ENCODE results near the gene HBM. TPM values are rescaled to one million over a fixed set of nuclear protein-coding genes. Genes with fewer than 3 reads are reported as not detected.
"Not testable (repeated sequence)": the region's sequence is repeated elsewhere in the genome, so short reads cannot be mapped to it uniquely, and the experiment has no call there.

Gene HBM
- total RNA-seq, 2 donors from 2014 or later: not detected

GRCh38 chr16:170788-171187, 5.0 kb downstream of the HBM start:
- 89% methylated on average over 1 of the region's 1 CpG for WGBS
- TF ChIP-seq CTCF (IDR thresholded peaks at IDR 0.05) (no peak), POLR2A (IDR thresholded peaks at IDR 0.05) (no peak), POLR2AphosphoS5 (IDR thresholded peaks at IDR 0.05) (no peak)
- peaks cover 29% of the 10 kb centered on the region for H3K27me3 ChIP-seq (replicated peaks; ENCODE audit: insufficient read depth)

GRCh38 chr16:172374-172941, 6.7 kb downstream of the HBM start, which contains the start of gene HBA2:
Gene HBA2, plus strand, starts transcription at chr16:172876. Its CDS starts 37 bp downstream, at chr16:172913.
- intact Hi-C loops (cut with DNase I); H3K4me3 ChIP-seq; H3K9me3 ChIP-seq; H3K4me1 ChIP-seq (replicated peaks); DNase-seq (ENCODE audit: low spot score); H3K27ac ChIP-seq; H3K36me3 ChIP-seq: not testable (repeated sequence)
- peaks cover 19% of the 10 kb centered on the region for H3K27me3 ChIP-seq (replicated peaks; ENCODE audit: insufficient read depth)
- WGBS: no CpG with 5 or more reads among the region's 74 CpGs

More at GRCh38 chr16:170788-171187, 5.0 kb downstream of the HBM start:
- H3K27ac ChIP-seq: no peak overlapping the region
- H3K4me1 ChIP-seq (replicated peaks): peaks cover 7% of the 10 kb centered on the region
- H3K36me3 ChIP-seq: no peaks in the 10 kb centered on the region
- H3K4me3 ChIP-seq: no peak overlapping the region
- DNase-seq (ENCODE audit: low spot score): no peak
- intact Hi-C loops (cut with DNase I): no loop called here
- H3K9me3 ChIP-seq: no peaks in the 10 kb centered on the region

GRCh38 chr16:173211-173854, 7.6 kb downstream of the HBM start:
- H3K4me3 ChIP-seq; H3K4me1 ChIP-seq (replicated peaks); H3K36me3 ChIP-seq; intact Hi-C loops (cut with DNase I); DNase-seq (ENCODE audit: low spot score); H3K27ac ChIP-seq; H3K9me3 ChIP-seq: not testable (repeated sequence)
- peaks cover 20% of the 10 kb centered on the region for H3K27me3 ChIP-seq (replicated peaks; ENCODE audit: insufficient read depth)
- 3% methylated on average over 12 of the region's 44 CpGs for WGBS

- DNase-seq (ENCODE audit: low spot score); H3K27ac ChIP-seq; intact Hi-C loops (cut with DNase I); H3K36me3 ChIP-seq; H3K9me3 ChIP-seq; H3K4me3 ChIP-seq; H3K4me1 ChIP-seq (replicated peaks): not testable (repeated sequence)
- peaks cover 15% of the 10 kb centered on the region for H3K27me3 ChIP-seq (replicated peaks; ENCODE audit: insufficient read depth)
- WGBS: 9% methylated on average over 6 of the region's 13 CpGs
These were observed 8.4 kb downstream of the HBM start for GRCh38 chr16:173928-174769.

GRCh38 chr16:175011-175949, 9.5 kb downstream of the HBM start:
- WGBS: 29% methylated on average over 8 of the region's 8 CpGs
- H3K4me1 ChIP-seq (replicated peaks): peaks cover 2% of the 10 kb centered on the region
- TF ChIP-seq POLR2A (IDR thresholded peaks at IDR 0.05): no peak
- TF ChIP-seq POLR2AphosphoS5 (IDR thresholded peaks at IDR 0.05): no peak
- TF ChIP-seq CTCF (IDR thresholded peaks at IDR 0.05): no peak
- H3K4me3 ChIP-seq: no peak overlapping the region
- intact Hi-C loops (cut with DNase I): loop anchor here (5.0 kb wide), 1 partner anchor 68 kb away; no protein-coding TSS in a partner anchor
- peaks cover 15% of the 10 kb centered on the region for H3K27me3 ChIP-seq (replicated peaks; ENCODE audit: insufficient read depth)
- no peak overlapping the region for H3K27ac ChIP-seq
- H3K36me3 ChIP-seq: no peaks in the 10 kb centered on the region
- no peak for DNase-seq (ENCODE audit: low spot score)
- H3K9me3 ChIP-seq: no peaks in the 10 kb centered on the region

GRCh38 chr16:176006-176405, 10.2 kb downstream of the HBM start:
- not testable (repeated sequence) for H3K27ac ChIP-seq; H3K9me3 ChIP-seq; DNase-seq (ENCODE audit: low spot score); H3K4me3 ChIP-seq; H3K36me3 ChIP-seq; H3K4me1 ChIP-seq (replicated peaks)
- intact Hi-C loops (cut with DNase I): loop anchor here (5.0 kb wide), 1 partner anchor 69 kb away; no protein-coding TSS in a partner anchor
- 0% methylated on average over 12 of the region's 39 CpGs for WGBS
- H3K27me3 ChIP-seq (replicated peaks; ENCODE audit: insufficient read depth): peaks cover 15% of the 10 kb centered on the region

GRCh38 chr16:176477-177382, 11.0 kb downstream of the HBM start, which contains the start of gene HBA1:
Gene HBA1, plus strand, starts transcription at chr16:176680. Its CDS starts 37 bp downstream, at chr16:176717.
- intact Hi-C loops (cut with DNase I): loop anchor here (5.0 kb wide), 1 partner anchor 69 kb away; no protein-coding TSS in a partner anchor
- H3K27ac ChIP-seq; H3K4me3 ChIP-seq; H3K36me3 ChIP-seq; H3K9me3 ChIP-seq; DNase-seq (ENCODE audit: low spot score): not testable (repeated sequence)
- Histone ChIP-seq H3K4me1 (replicated peaks) (peaks cover 10% of the 10 kb centered on the region), H3K27me3 (replicated peaks; ENCODE audit: insufficient read depth) (peaks cover 11% of the 10 kb centered on the region)
- WGBS: 0% methylated on average over 5 of the region's 88 CpGs
